ENCODE data around the gene FCGBP.

Gene FCGBP

GRCh38 chr19:39943586-39943985, 9.2 kb upstream of the FCGBP start:
- DNase-seq, result no peak

- DNase-seq, result no peak
Observed at GRCh38 chr19:39942366-39942730, 7.9 kb upstream of the FCGBP start.

GRCh38 chr19:39941615-39942365, 7.4 kb upstream of the FCGBP start:
- no peak for DNase-seq

- no peak for DNase-seq
Observed at GRCh38 chr19:39941151-39941550, 6.7 kb upstream of the FCGBP start.

GRCh38 chr19:39940221-39940833, 5.9 kb upstream of the FCGBP start:
- no peak for DNase-seq

GRCh38 chr19:39939556-39939955, 5.1 kb upstream of the FCGBP start:
- no peak for DNase-seq

GRCh38 chr19:39937787-39938186, 3.4 kb upstream of the FCGBP start:
- DNase-seq, result no peak

GRCh38 chr19:39937094-39937720, 2.8 kb upstream of the FCGBP start:
- DNase-seq, result no peak

GRCh38 chr19:39936622-39937021, 2.2 kb upstream of the FCGBP start:
- no peak for DNase-seq

- no peak for DNase-seq
Observed at GRCh38 chr19:39936020-39936419, 1.6 kb upstream of the FCGBP start.

GRCh38 chr19:39935364-39935661, 879 bp upstream of the FCGBP start:
- DNase-seq, result no peak

GRCh38 chr19:39929750-39930149, 4.7 kb downstream of the FCGBP start:
- no peak for DNase-seq

- no peak for DNase-seq
Observed at GRCh38 chr19:39928357-39928725, 6.1 kb downstream of the FCGBP start.

GRCh38 chr19:39927524-39928356, 6.7 kb downstream of the FCGBP start:
- DNase-seq, result no peak

- DNase-seq, result no peak
Observed at GRCh38 chr19:39927076-39927475, 7.4 kb downstream of the FCGBP start.

GRCh38 chr19:39926170-39926760, 8.2 kb downstream of the FCGBP start:
- no peak for DNase-seq

- no peak for DNase-seq
Observed at GRCh38 chr19:39924952-39925351, 9.5 kb downstream of the FCGBP start.

- no peak for DNase-seq
Observed at GRCh38 chr19:39924389-39924788, 10.0 kb downstream of the FCGBP start.

GRCh38 chr19:39923862-39924261, 10.6 kb downstream of the FCGBP start:
- no peak for DNase-seq

GRCh38 chr19:39919976-39920375, 14.5 kb downstream of the FCGBP start:
- DNase-seq, result no peak

- no peak for DNase-seq
Observed at GRCh38 chr19:39918183-39918651, 16.2 kb downstream of the FCGBP start.

- DNase-seq, result no peak
Observed at GRCh38 chr19:39917561-39918182, 16.8 kb downstream of the FCGBP start.
